ENCODE results near the gene REX1BD. TPM values are rescaled to one million over a fixed set of nuclear protein-coding genes. Genes with fewer than 3 reads are reported as not detected.

The REX1BD gene
- total and polyA plus RNA-seq, 9 donors: 5.3 to 146 (median 66.7) TPM

DNA sequence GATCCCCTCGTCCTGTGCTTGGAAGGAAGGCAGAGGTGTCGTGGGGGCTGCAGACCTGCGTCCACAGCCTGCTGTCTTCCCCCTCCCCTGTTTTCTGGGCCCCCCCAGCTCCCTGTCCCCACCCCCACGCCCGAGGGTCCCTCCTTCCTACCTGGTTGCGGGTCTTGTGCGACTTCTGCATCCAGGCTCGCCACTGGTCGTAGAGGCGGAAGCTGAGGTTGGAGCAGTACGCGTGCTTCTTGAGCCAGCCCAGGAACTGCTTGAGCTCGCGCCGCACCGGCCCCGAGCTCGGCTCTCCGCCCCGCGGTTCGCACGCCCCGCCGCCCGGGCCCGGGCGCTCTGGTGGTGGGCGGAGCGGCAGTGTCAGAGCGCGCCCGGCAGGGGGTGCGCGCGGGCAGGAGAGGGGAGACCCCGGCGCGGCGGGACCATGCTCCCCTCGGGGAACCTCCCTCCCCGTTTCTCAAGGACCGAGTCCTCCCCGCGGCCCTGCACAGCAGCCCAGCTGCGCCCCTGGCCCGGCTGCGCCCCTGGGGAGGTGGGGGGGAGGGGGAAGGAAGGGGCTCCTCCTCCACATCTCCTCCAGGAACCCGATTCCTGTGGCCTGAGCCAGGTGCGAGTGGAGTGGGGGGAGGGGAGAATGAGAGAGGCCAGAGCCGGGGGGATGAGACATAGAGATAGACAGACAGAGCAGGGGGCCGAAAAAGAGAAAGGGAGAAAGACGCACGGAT, 5.7 kb downstream of the REX1BD start:
- DNase-seq: peak; percentile 76 to 89 (median 85)
- WGBS, 3 donors: 1% methylated on average over 26 to 54 of the region's 54 CpGs
- Histone ChIP-seq H3K36me3 (no peaks in the 10 kb centered on the region), H3K4me3 (peak overlapping the region; percentile 25), H3K4me1 (ENCODE audit: insufficient read depth) (peaks cover 12% of the 10 kb centered on the region), H3K27me3 (no peaks in the 10 kb centered on the region), H3K27ac (peak overlapping the region in 1 of 2 donors; percentile 17), H3K9me3 (no peaks in the 10 kb centered on the region)
- no peak for TF ChIP-seq EP300 (IDR thresholded peaks at IDR 0.05)
- TF ChIP-seq, protein P1, sequence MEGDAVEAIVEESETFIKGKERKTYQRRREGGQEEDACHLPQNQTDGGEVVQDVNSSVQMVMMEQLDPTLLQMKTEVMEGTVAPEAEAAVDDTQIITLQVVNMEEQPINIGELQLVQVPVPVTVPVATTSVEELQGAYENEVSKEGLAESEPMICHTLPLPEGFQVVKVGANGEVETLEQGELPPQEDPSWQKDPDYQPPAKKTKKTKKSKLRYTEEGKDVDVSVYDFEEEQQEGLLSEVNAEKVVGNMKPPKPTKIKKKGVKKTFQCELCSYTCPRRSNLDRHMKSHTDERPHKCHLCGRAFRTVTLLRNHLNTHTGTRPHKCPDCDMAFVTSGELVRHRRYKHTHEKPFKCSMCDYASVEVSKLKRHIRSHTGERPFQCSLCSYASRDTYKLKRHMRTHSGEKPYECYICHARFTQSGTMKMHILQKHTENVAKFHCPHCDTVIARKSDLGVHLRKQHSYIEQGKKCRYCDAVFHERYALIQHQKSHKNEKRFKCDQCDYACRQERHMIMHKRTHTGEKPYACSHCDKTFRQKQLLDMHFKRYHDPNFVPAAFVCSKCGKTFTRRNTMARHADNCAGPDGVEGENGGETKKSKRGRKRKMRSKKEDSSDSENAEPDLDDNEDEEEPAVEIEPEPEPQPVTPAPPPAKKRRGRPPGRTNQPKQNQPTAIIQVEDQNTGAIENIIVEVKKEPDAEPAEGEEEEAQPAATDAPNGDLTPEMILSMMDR (IDR thresholded peaks at IDR 0.05): peak; percentile 67 to 94 (median 91)
- intact Hi-C loops (cut with DNase I): loop anchor here in 3 of 4 donors (2.0 to 10.0 kb wide), 4 partner anchors 81 to 261 kb away; no protein-coding TSS in a partner anchor

DNA sequence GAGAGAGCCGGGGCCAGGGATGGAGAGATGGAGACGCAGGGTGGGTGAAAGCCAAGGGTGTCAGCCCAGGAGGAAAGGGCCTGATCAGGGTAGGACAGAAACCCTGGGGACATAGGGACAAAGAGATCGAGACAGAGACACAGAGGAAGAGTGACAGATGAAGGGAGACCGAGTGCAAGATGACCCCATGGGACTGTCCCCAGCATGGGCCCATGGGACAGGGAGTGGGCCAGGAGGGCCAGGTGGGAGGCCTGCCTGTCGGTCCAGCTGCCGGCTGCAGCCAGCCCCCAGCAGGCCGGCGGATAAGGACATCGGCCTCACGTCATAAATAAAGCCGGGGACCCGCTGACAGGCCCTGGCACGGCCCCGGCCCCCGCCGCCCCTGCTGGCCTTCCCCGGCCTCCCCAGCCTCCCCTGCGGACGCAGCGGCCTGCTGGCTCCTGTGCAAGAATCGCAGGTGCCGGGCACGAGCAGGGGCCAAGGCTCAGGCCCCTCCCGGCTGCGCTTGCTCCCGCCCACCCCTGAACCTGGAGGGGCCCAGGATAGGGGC, 6.3 kb downstream of the REX1BD start:
- TF ChIP-seq, protein P1 (IDR thresholded peaks at IDR 0.05): no peak
- TF ChIP-seq EP300 (IDR thresholded peaks at IDR 0.05): no peak
- TF ChIP-seq POLR2A (IDR thresholded peaks at IDR 0.05): no peak
- no peak overlapping the region for H3K27ac ChIP-seq
- H3K4me3 ChIP-seq: no peak overlapping the region
- whole genome bisulfite sequencing, 3 donors: 6 to 11% (median 11%) methylated on average over 15 to 26 of the region's 26 CpGs
- H3K4me1 ChIP-seq (ENCODE audit: insufficient read depth): peaks cover 5% of the 10 kb centered on the region
- H3K36me3 ChIP-seq: no peaks in the 10 kb centered on the region
- no peaks in the 10 kb centered on the region for H3K9me3 ChIP-seq
- no peaks in the 10 kb centered on the region for H3K27me3 ChIP-seq
- intact Hi-C loops (cut with DNase I): loop anchor here (2.0 to 10.0 kb wide), 5 partner anchors 80 to 260 kb away; partner anchors contain the start of gene CRTC1 (in 1 of the 4)
- peak in 1 of 5 donors; percentile 45 for DNase-seq

- Histone ChIP-seq H3K27ac (no peak overlapping the region), H3K36me3 (no peaks in the 10 kb centered on the region), H3K27me3 (no peaks in the 10 kb centered on the region), H3K4me1 (ENCODE audit: insufficient read depth) (peaks cover 2% of the 10 kb centered on the region), H3K9me3 (no peaks in the 10 kb centered on the region), H3K4me3 (no peak overlapping the region)
- no peak for TF ChIP-seq EP300 (IDR thresholded peaks at IDR 0.05)
- TF ChIP-seq POLR2A (IDR thresholded peaks at IDR 0.05): no peak
- TF ChIP-seq, protein P1 (IDR thresholded peaks at IDR 0.05): no peak
- 48 to 55% (median 49%) methylated on average over 6 of the region's 6 CpGs for WGBS, 3 donors
- DNase-seq: no peak
- intact Hi-C loops (cut with DNase I): loop anchor here in 3 of 4 donors (2.0 to 10.0 kb wide), 5 partner anchors 79 to 259 kb away; partner anchors contain the start of gene CRTC1 (in 1 of the 3)
These were observed 6.9 kb downstream of the REX1BD start for GRCh38 chr19:18595475-18595874.

GRCh38 chr19:18596752-18597157, 8.2 kb downstream of the REX1BD start:
- Histone ChIP-seq H3K27ac (no peak overlapping the region), H3K4me3 (no peak overlapping the region), H3K4me1 (ENCODE audit: insufficient read depth) (peaks cover 2% of the 10 kb centered on the region), H3K36me3 (no peaks in the 10 kb centered on the region), H3K9me3 (no peaks in the 10 kb centered on the region), H3K27me3 (no peaks in the 10 kb centered on the region)
- peak; percentile 10 for TF ChIP-seq POLR2A (IDR thresholded peaks at IDR 0.05)
- TF ChIP-seq, protein P1 (IDR thresholded peaks at IDR 0.05): no peak
- intact Hi-C loops (cut with DNase I): loop anchor here in 3 of 4 donors (5.0 to 10.0 kb wide), 4 partner anchors 78 to 258 kb away; partner anchors contain the start of gene CRTC1 (in 1 of the 3)
- WGBS, 3 donors: 3 to 11% (median 3%) methylated on average over 21 of the region's 21 CpGs
- peak in 4 of 5 donors; percentile 45 to 75 (median 60) for DNase-seq

Data from ovary (tissue), 9 donors.